OCI-LY1 (cell line): Measurements from ENCODE around the gene HSBP1L1.
A peak's percentile ranks its signal among the peaks of the same experiment; 100 is the strongest.

Source experiments
- H2AFZ ChIP-seq: fragments of 200-600 bp; sonication (generic), shearing (Covaris generic); 2 replicates; pipeline ENCODE4 v1.6.0; 2014; ENCODE audit warnings: antibody characterized with exemption, mild to moderate bottlenecking, low read length
- H3F3A ChIP-seq: fragments of 200-600 bp; sonication (generic), shearing (Covaris generic); 2 replicates; pipeline ENCODE4 v1.6.0; 2014; ENCODE audit warnings: mild to moderate bottlenecking, antibody characterized with exemption, low read length, moderate library complexity; ENCODE audit not compliant: insufficient read depth
- H3K27ac ChIP-seq: fragments of 200-600 bp; sonication (generic); 2 replicates; pipeline ENCODE4 v1.5.1; 2014; ENCODE audit warnings: low read length, mixed run types, mild to moderate bottlenecking, low read depth; ENCODE audit not compliant: poor library complexity, severe bottlenecking
- H3K27me3 ChIP-seq: fragments of 200-600 bp; sonication (generic); 2 replicates; pipeline ENCODE4 v1.6.0; 2014; ENCODE audit warnings: antibody characterized with exemption, mild to moderate bottlenecking, low read length, moderate library complexity; ENCODE audit not compliant: insufficient read depth
- H3K36me3 ChIP-seq: fragments of 200-600 bp; sonication (generic); 2 replicates; pipeline ENCODE4 v1.6.1; 2014; ENCODE audit warnings: mild to moderate bottlenecking, antibody characterized with exemption, low read length, moderate library complexity, mixed read lengths; ENCODE audit not compliant: insufficient read depth
- H3K4me1 ChIP-seq: fragments of 200-600 bp; sonication (generic); 2 replicates; pipeline ENCODE4 v1.5.1; 2014; ENCODE audit warnings: mild to moderate bottlenecking, low read length, moderate library complexity; ENCODE audit not compliant: insufficient read depth, severe bottlenecking
- H3K4me2 ChIP-seq: fragments of 200-600 bp; sonication (generic), shearing (Covaris generic); 2 replicates; pipeline ENCODE4 v1.6.1; 2014; ENCODE audit warnings: low read length
- H3K4me3 ChIP-seq: fragments of 200-600 bp; sonication (generic); 2 replicates; pipeline ENCODE4 v1.5.1; 2014; ENCODE audit warnings: low read length, low read depth, mild to moderate bottlenecking, mixed read lengths; ENCODE audit not compliant: poor library complexity, severe bottlenecking
- H3K79me2 ChIP-seq: fragments of 200-600 bp; shearing (Covaris generic); 2 replicates; pipeline ENCODE4 v1.6.1; 2016; ENCODE audit warnings: mixed run types, low read length, mixed read lengths; ENCODE audit not compliant: insufficient read depth
- H3K9ac ChIP-seq: fragments of 200-600 bp; sonication (generic), shearing (Covaris generic); 2 replicates; pipeline ENCODE4 v1.6.1; 2014; ENCODE audit warnings: mild to moderate bottlenecking, low read length, mixed read lengths
- H3K9me2 ChIP-seq: fragments of 200-600 bp; sonication (generic), shearing (Covaris generic); 2 replicates; pipeline ENCODE4 v1.6.1; 2014; ENCODE audit warnings: low read depth, mild to moderate bottlenecking, low read length, mixed read lengths
- H3K9me3 ChIP-seq: fragments of 200-600 bp; shearing (Covaris generic); 2 replicates; pipeline ENCODE4 v1.6.1; 2014; ENCODE audit warnings: low read length, mixed read lengths
- H4K20me1 ChIP-seq: fragments of 200-600 bp; sonication (generic), shearing (Covaris generic); 2 replicates; pipeline ENCODE4 v1.6.0; 2016; ENCODE audit warnings: mild to moderate bottlenecking, low read length; ENCODE audit not compliant: insufficient read depth
- CTCF ChIP-seq: fragments of 200-600 bp; sonication (generic), shearing (Covaris generic); IDR thresholded peaks from 2 replicates; pipeline ENCODE4 v1.5.1; 2017; ENCODE audit warnings: mild to moderate bottlenecking, antibody characterized with exemption, low read length, moderate library complexity, mixed read lengths
- EZH2 ChIP-seq: fragments of 200-600 bp; sonication (generic), shearing (Covaris generic); IDR thresholded peaks from 2 replicates; pipeline ENCODE4 v1.8.0; 2017; ENCODE audit warnings: borderline replicate concordance, mixed run types, mild to moderate bottlenecking, antibody characterized with exemption, low read length, moderate library complexity, mixed read lengths

Gene HSBP1L1

GRCh38 chr18:79948719-79949411, 15.6 kb upstream of the HSBP1L1 start:
- Histone ChIP-seq H3K79me2 (0 out of 2 replicates have a peak, but pooled peaks cover 5% of the 10 kb centered on the region), H3K27ac (peak overlapping the region; percentile 68)

GRCh38 chr18:79949697-79950487, 14.6 kb upstream of the HSBP1L1 start:
- H3K27me3 ChIP-seq = no peaks in the 10 kb centered on the region
- H3K27ac ChIP-seq = peak overlapping the region; percentile 68
- no peak overlapping the region for H2AFZ ChIP-seq
- H4K20me1 ChIP-seq = no peaks in the 10 kb centered on the region
- H3K4me2 ChIP-seq = peak overlapping the region; percentile 75
- no peaks in the 10 kb centered on the region for H3K9me2 ChIP-seq
- peak overlapping the region; percentile 86 for H3K4me3 ChIP-seq
- H3K9ac ChIP-seq = peak overlapping the region; percentile 79; the same call in 1 of the 2 replicates
- TF ChIP-seq EZH2 (no peak), CTCF (no peak)
- H3F3A ChIP-seq = no peaks in the 10 kb centered on the region
- peaks cover 61% of the 10 kb centered on the region for H3K4me1 ChIP-seq
- no peaks in the 10 kb centered on the region for H3K9me3 ChIP-seq
- H3K36me3 ChIP-seq = 0 out of 2 replicates have a peak, but pooled peaks cover 7% of the 10 kb centered on the region
- 0 out of 2 replicates have a peak, but pooled peaks cover 5% of the 10 kb centered on the region for H3K79me2 ChIP-seq

More at GRCh38 chr18:79948719-79949411, 15.6 kb upstream of the HSBP1L1 start:
- Histone ChIP-seq H2AFZ (no peak overlapping the region), H3K4me1 (peaks cover 52% of the 10 kb centered on the region), H3F3A (no peaks in the 10 kb centered on the region), H4K20me1 (no peaks in the 10 kb centered on the region), H3K9me2 (no peaks in the 10 kb centered on the region), H3K9me3 (no peaks in the 10 kb centered on the region), H3K4me2 (peak overlapping the region; percentile 32; the same call in 1 of the 2 replicates), H3K9ac (no peak overlapping the region; the same call in 1 of the 2 replicates), H3K4me3 (peak overlapping the region; percentile 35), H3K27me3 (no peaks in the 10 kb centered on the region), H3K36me3 (0 out of 2 replicates have a peak, but pooled peaks cover 7% of the 10 kb centered on the region)
- TF ChIP-seq EZH2 (no peak), CTCF (no peak)

GRCh38 chr18:79950515-79951341, 13.7 kb upstream of the HSBP1L1 start:
- Histone ChIP-seq H3K4me3 (peak overlapping the region; percentile 86), H4K20me1 (no peaks in the 10 kb centered on the region), H3K4me2 (peak overlapping the region; percentile 75), H3K9ac (peak overlapping the region; percentile 79), H3K79me2 (0 out of 2 replicates have a peak, but pooled peaks cover 5% of the 10 kb centered on the region), H3F3A (no peaks in the 10 kb centered on the region), H2AFZ (no peak overlapping the region), H3K9me3 (no peaks in the 10 kb centered on the region), H3K9me2 (no peaks in the 10 kb centered on the region), H3K36me3 (0 out of 2 replicates have a peak, but pooled peaks cover 7% of the 10 kb centered on the region), H3K27ac (peak overlapping the region; percentile 68), H3K4me1 (peaks cover 59% of the 10 kb centered on the region), H3K27me3 (no peaks in the 10 kb centered on the region)
- TF ChIP-seq EZH2 = no peak
- TF ChIP-seq CTCF = no peak
